OCI-LY7 (cell line): Measurements from ENCODE around the gene XPO1.
"Not testable (repeated sequence)": the region's sequence is repeated elsewhere in the genome, so short reads cannot be mapped to it uniquely, and the experiment has no call there.

Experiments used
- CTCF ChIP-seq: fragments of 200-600 bp; sonication (generic); conservative IDR thresholded peaks from 2 replicates; pipeline ENCODE4 v1.5.1; 2014; ENCODE audit warnings: mild to moderate bottlenecking, antibody characterized with exemption, low read length, moderate library complexity, mixed read lengths
- EZH2phosphoT487 ChIP-seq: fragments of 200-600 bp; sonication (generic); IDR thresholded peaks from 2 replicates; pipeline ENCODE4 v1.6.1; 2018; ENCODE audit warnings: low read depth, borderline replicate concordance, mild to moderate bottlenecking, mixed run types, antibody characterized with exemption, low read length, moderate library complexity, mixed read lengths

- TF ChIP-seq CTCF, EZH2phosphoT487: not testable (repeated sequence)
Observed at GRCh38 chr2:61586928-61587327, 48.8 kb upstream of the XPO1 start.
